Esophagus muscularis mucosa (tissue), 4 donors: Measurements from ENCODE around the gene TAF1B. TPM values are rescaled to one million over a fixed set of nuclear protein-coding genes. Genes with fewer than 3 reads are reported as not detected.

Experiments used
- DNase-seq: peaks from one replicate; pipeline ENCODE4 v3.0.0-alpha.2; 2017; ENCODE audit errors: extremely low spot score
- H3K27ac ChIP-seq, 4 donors: fragments of 200-600 bp; sonication (generic); replicated peaks in 1 of 4; 1 replicate in 3 of 4; 2 replicates in 1 of 4; pipeline ENCODE4 v1.5.1; 2016 to 2019; ENCODE audit warnings: mild to moderate bottlenecking in 1 of 4
- H3K27me3 ChIP-seq, 4 donors: fragments of 200-600 bp; sonication (generic); one replicate each; pipeline versions ENCODE4 v1.5.1 to v1.6.0; 2016 to 2019
- H3K36me3 ChIP-seq, 4 donors: fragments of 200-600 bp; sonication (generic); one replicate each; pipeline ENCODE4 v1.5.1; 2016 to 2019
- H3K4me1 ChIP-seq, 4 donors: fragments of 200-600 bp; sonication (generic); one replicate each; pipeline ENCODE4 v1.5.1; 2016 to 2019
- H3K4me3 ChIP-seq, 4 donors: fragments of 200-600 bp; sonication (generic); 1 replicate in 2 of 4; 2 replicates in 2 of 4; pipeline ENCODE4 v1.5.1; 2016 to 2019; ENCODE audit warnings: mild to moderate bottlenecking in 4 of 4, moderate library complexity in 1 of 4
- H3K9me3 ChIP-seq, 4 donors: fragments of 200-600 bp; sonication (generic); 1 replicate in 3 of 4; 2 replicates in 1 of 4; pipeline ENCODE4 v1.5.1; 2016 to 2019
- EP300 ChIP-seq: sonication (generic); formaldehyde crosslinking; IDR thresholded peaks from one replicate; pipeline ENCODE4 v1.6.1; 2017; ENCODE audit warnings: antibody characterized with exemption
- POLR2A ChIP-seq: fragments of 450-650 bp; IDR thresholded peaks from one replicate; pipeline ENCODE4 v1.6.1; 2017; ENCODE audit warnings: antibody characterized with exemption, moderate library complexity, mild to moderate bottlenecking, low read depth
- POLR2AphosphoS5 ChIP-seq, 2 donors: sonication (generic); formaldehyde crosslinking; IDR thresholded peaks; one replicate each; pipeline ENCODE4 v1.6.1; 2017; ENCODE audit warnings: antibody characterized with exemption in 2 of 2
- WGBS: methylation state at CpG from one replicate; pipeline ENCODE4 v1.1.5; 2018; 5-methylcytosine and 5-hydroxymethylcytosine counted together
- intact Hi-C: fragments of 100-400 bp; cut with DNase I; formaldehyde crosslinking; loops from one replicate; pipeline ENCODE4 v1.15.1; 2023
- total RNA-seq, 4 donors: library from RNA; depleted of rRNA; stranded (reverse); fragments of >200 nt; gene quantifications; one replicate each; pipeline versions ENCODE4 v1.1.0 to v1.2.1, GENCODE V29; 2016
- TF ChIP-seq, protein P1 (sequence below), 3 experiments: fragments of 200-600 bp in 2 of 3; fragments of 450-650 bp in 1 of 3; sonication (generic) in 2 of 3; IDR thresholded peaks; one replicate each; pipeline ENCODE4 v1.5.1; 2017 to 2019; ENCODE audit warnings: antibody characterized with exemption in 3 of 3, mild to moderate bottlenecking in 2 of 3, moderate library complexity in 1 of 3

TAF1B gene
- total RNA-seq, 4 donors from 2014 or later: 7.1 to 10.1 (median 8.0) TPM

DNA sequence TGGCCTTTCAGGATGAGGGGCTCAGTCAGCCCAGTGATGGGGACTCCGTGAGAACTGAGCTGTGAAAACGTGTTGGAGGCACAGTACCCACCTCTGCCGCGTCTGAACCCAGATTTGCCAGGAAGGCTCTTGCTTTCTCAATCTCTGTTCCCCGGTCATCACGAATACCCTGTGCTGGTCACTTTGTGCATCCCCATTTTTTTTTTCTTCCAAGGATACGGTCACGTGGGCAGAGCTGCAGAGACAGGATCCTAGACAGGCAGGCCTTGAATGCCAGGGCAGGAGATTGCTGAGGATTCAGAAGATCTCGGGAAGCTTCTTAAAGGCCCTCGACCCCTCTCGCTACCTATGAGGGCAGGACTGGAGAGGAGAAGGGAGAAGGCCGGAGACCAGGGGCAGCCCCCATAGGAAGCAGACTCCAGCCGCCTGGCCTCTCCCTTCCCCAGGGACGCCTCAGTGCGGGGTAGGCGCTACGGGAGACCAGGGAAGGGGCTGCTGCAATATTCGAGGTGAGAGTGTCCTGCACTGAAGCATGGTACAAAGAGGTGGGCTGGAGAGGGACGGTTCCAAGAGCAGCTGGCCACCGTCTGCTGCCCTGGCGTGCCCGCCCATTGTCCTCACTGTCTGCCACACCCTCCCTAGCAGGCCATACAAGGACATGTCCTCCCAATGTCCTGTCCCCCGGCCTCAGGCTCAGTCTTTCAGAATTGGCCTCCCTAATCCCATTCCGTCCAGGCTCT lies 29.0 kb upstream of the TAF1B start:
- H3K4me1 ChIP-seq: peaks cover 10 to 14% (median 12%) of the 10 kb centered on the region in 4 donors
- TF ChIP-seq, protein P1, sequence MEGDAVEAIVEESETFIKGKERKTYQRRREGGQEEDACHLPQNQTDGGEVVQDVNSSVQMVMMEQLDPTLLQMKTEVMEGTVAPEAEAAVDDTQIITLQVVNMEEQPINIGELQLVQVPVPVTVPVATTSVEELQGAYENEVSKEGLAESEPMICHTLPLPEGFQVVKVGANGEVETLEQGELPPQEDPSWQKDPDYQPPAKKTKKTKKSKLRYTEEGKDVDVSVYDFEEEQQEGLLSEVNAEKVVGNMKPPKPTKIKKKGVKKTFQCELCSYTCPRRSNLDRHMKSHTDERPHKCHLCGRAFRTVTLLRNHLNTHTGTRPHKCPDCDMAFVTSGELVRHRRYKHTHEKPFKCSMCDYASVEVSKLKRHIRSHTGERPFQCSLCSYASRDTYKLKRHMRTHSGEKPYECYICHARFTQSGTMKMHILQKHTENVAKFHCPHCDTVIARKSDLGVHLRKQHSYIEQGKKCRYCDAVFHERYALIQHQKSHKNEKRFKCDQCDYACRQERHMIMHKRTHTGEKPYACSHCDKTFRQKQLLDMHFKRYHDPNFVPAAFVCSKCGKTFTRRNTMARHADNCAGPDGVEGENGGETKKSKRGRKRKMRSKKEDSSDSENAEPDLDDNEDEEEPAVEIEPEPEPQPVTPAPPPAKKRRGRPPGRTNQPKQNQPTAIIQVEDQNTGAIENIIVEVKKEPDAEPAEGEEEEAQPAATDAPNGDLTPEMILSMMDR (IDR thresholded peaks at IDR 0.05): peak in 1 of 3 experiments; percentile 32
- no peak for TF ChIP-seq POLR2AphosphoS5 (IDR thresholded peaks at IDR 0.05)
- peaks cover 0 to 6% (median 0%) of the 10 kb centered on the region in 4 donors for H3K27me3 ChIP-seq
- no peak overlapping the region for H3K27ac ChIP-seq
- no peaks in the 10 kb centered on the region for H3K36me3 ChIP-seq
- DNase-seq: no peak
- H3K9me3 ChIP-seq: no peaks in the 10 kb centered on the region
- WGBS: 68% methylated on average over 20 of the region's 24 CpGs
- intact Hi-C loops: loop anchor here (2.0 to 10.0 kb wide), 3 partner anchors 131 to 281 kb away; no protein-coding TSS in a partner anchor
- H3K4me3 ChIP-seq: peak overlapping the region; percentile 1 to 38 (median 12)

DNA sequence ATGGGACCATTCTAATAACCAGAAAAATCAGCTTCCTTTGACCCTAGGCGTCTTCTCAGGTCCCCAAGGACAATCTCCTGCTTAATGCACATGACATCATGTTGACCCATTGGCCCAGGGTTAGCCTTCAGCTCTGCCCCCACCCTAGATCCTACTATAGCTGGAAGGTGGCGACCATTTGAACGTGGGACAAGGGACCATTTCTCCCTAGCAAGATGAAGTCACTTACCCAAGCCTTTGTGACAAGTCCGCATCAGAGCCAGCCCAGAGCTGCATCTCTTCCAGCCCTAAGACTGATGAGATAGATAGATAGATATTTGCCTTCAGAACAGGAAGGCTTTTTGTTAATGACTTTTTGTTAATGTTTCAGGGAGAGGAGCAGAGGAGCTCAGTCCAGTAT lies 28.2 kb upstream of the TAF1B start:
- WGBS: 94% methylated on average over 4 of the region's 4 CpGs
- TF ChIP-seq EP300 (no peak), POLR2A (no peak), POLR2AphosphoS5 (IDR thresholded peaks at IDR 0.05) (no peak)
- TF ChIP-seq, protein P1 (IDR thresholded peaks at IDR 0.05): no peak
- no peaks in the 10 kb centered on the region for H3K36me3 ChIP-seq
- no peak overlapping the region for H3K27ac ChIP-seq
- H3K27me3 ChIP-seq: peaks cover 0 to 6% (median 0%) of the 10 kb centered on the region in 4 donors
- no peak for DNase-seq
- intact Hi-C loops: loop anchor here (2.0 to 10.0 kb wide), 3 partner anchors 130 to 280 kb away; no protein-coding TSS in a partner anchor
- H3K4me1 ChIP-seq: peaks cover 10 to 14% (median 12%) of the 10 kb centered on the region in 4 donors
- no peak overlapping the region for H3K4me3 ChIP-seq
- H3K9me3 ChIP-seq: no peaks in the 10 kb centered on the region

DNA sequence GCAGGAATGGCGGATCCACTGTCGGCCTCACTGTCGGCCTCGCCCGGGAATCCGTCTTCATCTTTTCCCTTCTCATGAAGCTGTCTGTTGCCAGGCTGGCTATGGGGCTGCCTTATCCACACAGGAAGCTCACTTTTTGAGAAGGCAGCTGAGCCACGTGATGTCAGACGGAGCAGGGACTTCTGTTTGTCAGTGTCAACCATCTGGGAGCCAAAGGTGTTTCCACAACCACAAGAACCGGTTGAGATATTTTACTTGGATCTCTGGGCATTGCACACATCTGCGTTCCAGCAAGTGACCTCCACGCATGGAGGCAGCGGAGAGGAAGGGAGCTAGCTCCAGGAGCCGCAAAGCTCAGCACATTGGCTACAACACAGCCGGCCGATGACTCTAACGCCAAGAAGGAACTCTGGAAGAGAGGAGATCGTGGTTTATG lies 27.4 kb upstream of the TAF1B start:
- intact Hi-C loops: loop anchor here (2.0 to 10.0 kb wide), 3 partner anchors 129 to 279 kb away; no protein-coding TSS in a partner anchor
- Histone ChIP-seq H3K4me1 (peaks cover 10 to 14% (median 12%) of the 10 kb centered on the region in 4 donors), H3K27ac (no peak overlapping the region), H3K9me3 (no peaks in the 10 kb centered on the region), H3K27me3 (peaks cover 0 to 6% (median 0%) of the 10 kb centered on the region in 4 donors), H3K4me3 (no peak overlapping the region), H3K36me3 (no peaks in the 10 kb centered on the region)
- TF ChIP-seq, protein P1 (IDR thresholded peaks at IDR 0.05): no peak
- TF ChIP-seq EP300 (no peak), POLR2A (no peak), POLR2AphosphoS5 (IDR thresholded peaks at IDR 0.05) (no peak)
- WGBS: 85% methylated on average over 17 of the region's 17 CpGs
- DNase-seq: no peak

DNA sequence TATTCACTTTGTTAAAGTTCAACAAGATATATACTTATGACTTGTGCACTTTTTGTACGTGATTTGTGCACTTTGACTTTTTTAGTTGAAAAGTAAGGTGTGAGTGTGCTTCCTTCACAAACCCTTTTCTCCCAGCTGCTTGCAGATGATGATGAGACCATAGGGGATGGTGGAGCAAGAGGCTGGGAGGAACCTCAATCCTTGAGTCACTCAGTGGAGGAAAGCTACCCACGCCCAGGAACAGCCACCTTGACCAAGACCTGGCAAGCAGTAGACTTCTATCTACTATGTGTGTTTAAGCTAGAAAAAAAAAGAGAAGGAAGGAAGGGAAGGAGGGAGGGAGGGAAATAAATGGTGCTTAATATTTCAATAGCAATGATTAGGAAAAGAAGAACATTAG lies 25.2 kb upstream of the TAF1B start:
- no peaks in the 10 kb centered on the region for H3K36me3 ChIP-seq

More for the DNA sequence above, 25.2 kb upstream of the TAF1B start:
- WGBS: 94% methylated on average over 2 of the region's 2 CpGs
- no peak for DNase-seq
- H3K27me3 ChIP-seq: peaks cover 0 to 6% (median 0%) of the 10 kb centered on the region in 4 donors
- TF ChIP-seq, protein P1 (IDR thresholded peaks at IDR 0.05): no peak
- no peak for TF ChIP-seq POLR2A
- no peak for TF ChIP-seq POLR2AphosphoS5 (IDR thresholded peaks at IDR 0.05)
- no peak for TF ChIP-seq EP300
- intact Hi-C loops: loop anchor here (10.0 kb wide), 2 partner anchors 127 to 277 kb away; no protein-coding TSS in a partner anchor
- no peak overlapping the region for H3K27ac ChIP-seq
- no peaks in the 10 kb centered on the region for H3K9me3 ChIP-seq
- H3K4me3 ChIP-seq: no peak overlapping the region
- H3K4me1 ChIP-seq: peaks cover 10 to 12% (median 11%) of the 10 kb centered on the region in 4 donors
